ENCODE results near the gene BPIFB3.

DNA sequence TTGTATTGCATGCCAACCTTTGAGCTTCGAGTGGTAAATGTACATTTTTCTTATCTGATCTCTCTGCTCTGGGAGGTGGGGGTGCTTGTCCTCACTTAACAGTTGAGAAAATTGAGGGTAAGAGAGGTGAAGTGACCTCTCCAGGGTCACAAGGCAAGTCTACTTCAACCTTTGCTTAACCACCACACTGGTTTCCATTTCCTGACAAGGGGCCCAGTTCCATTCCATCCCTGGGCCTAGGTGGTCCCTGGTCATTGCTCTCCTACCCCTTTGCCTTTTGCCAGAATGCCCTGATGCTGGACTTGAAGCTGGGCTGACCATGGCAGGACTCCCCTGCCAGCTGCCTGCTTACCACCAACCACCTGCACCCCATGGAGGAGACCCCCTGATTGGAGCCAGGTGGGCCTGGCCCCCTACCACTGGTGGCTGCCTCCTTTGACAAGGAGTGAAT lies 9.9 kb upstream of the BPIFB3 start:
- TF ChIP-seq CTCF (IDR thresholded peaks at IDR 0.05; ENCODE audit: low read depth, low read length, poor library complexity, severe bottlenecking) (no peak), EZH2phosphoT487 (IDR thresholded peaks at IDR 0.05; ENCODE audit: borderline replicate concordance, low read length) (no peak)
